Suprapubic skin (tissue), 4 donors: Measurements from ENCODE around the gene KRT85. TPM values are rescaled to one million over a fixed set of nuclear protein-coding genes. Genes with fewer than 3 reads are reported as not detected.

ENCODE experiments used
- DNase-seq, 2 donors: peaks; one replicate each; pipeline ENCODE4 v3.0.0-alpha.2; 2019; ENCODE audit warnings: low spot score in 2 of 2
- H3K27ac ChIP-seq: fragments of 200-600 bp; sonication (generic); one replicate; pipeline ENCODE4 v1.5.1; 2019
- H3K27me3 ChIP-seq: fragments of 200-600 bp; sonication (generic); one replicate; pipeline ENCODE4 v1.5.1; 2019
- H3K36me3 ChIP-seq: fragments of 200-600 bp; sonication (generic); one replicate; pipeline ENCODE4 v1.5.1; 2019
- H3K4me1 ChIP-seq: fragments of 200-600 bp; sonication (generic); one replicate; pipeline ENCODE4 v1.5.1; 2019
- H3K4me3 ChIP-seq: fragments of 200-600 bp; sonication (generic); one replicate; pipeline ENCODE4 v1.5.1; 2019; ENCODE audit warnings: mild to moderate bottlenecking
- H3K9me3 ChIP-seq: fragments of 200-600 bp; sonication (generic); one replicate; pipeline ENCODE4 v1.5.1; 2019
- EP300 ChIP-seq: sonication (generic); formaldehyde crosslinking; IDR thresholded peaks from one replicate; pipeline ENCODE4 v1.6.1; 2017; ENCODE audit warnings: antibody characterized with exemption
- POLR2A ChIP-seq, 2 donors: fragments of 450-650 bp; IDR thresholded peaks; one replicate each; pipeline ENCODE4 v1.6.1; 2017; ENCODE audit warnings: antibody characterized with exemption in 2 of 2, mild to moderate bottlenecking in 2 of 2, moderate library complexity in 2 of 2
- POLR2AphosphoS5 ChIP-seq, 3 donors: sonication (generic); formaldehyde crosslinking; IDR thresholded peaks; one replicate each; pipeline ENCODE4 v1.6.1; 2017; ENCODE audit warnings: antibody characterized with exemption in 3 of 3
- WGBS: methylation state at CpG from one replicate; pipeline ENCODE4 v1.1.5; 2018; 5-methylcytosine and 5-hydroxymethylcytosine counted together
- total RNA-seq, 4 donors: library from RNA; depleted of rRNA; stranded (reverse); fragments of >200 nt; gene quantifications; one replicate each; pipeline ENCODE4 v1.1.0, GENCODE V29; 2016
- TF ChIP-seq, protein P1 (sequence below), 2 donors: fragments of 200-600 bp in 1 of 2; fragments of 450-650 bp in 1 of 2; sonication (generic) in 1 of 2; IDR thresholded peaks; one replicate each; pipeline ENCODE4 v1.5.1; 2016 to 2019; ENCODE audit warnings: antibody characterized with exemption in 2 of 2, mild to moderate bottlenecking in 1 of 2, moderate library complexity in 1 of 2

Gene KRT85
- total RNA-seq, 4 donors from 2014 or later: 4.2 to 766 (median 96.1) TPM

DNA sequence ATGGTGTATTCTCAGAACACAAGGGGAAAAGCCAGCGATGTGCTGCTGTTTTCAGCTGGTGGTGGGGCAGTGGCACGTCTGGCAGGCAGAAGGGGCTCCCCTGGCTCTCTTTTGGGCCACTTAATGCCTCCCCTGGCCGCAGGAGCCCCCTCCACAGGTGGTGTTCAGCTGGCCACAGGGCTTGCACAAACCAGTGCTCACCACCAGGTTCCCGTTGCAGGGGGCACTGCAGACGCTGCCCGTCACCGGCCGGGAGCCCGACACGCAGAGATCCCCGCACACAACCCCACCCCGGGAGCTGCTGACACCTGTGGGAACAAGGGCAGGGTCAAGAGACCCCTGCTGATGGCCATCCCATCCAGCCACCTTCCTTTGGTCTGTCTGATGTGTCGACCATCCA, 52.8 kb downstream of the KRT85 start:
- DNase-seq: peak in 1 of 2 donors; percentile 64
- Histone ChIP-seq H3K9me3 (no peaks in the 10 kb centered on the region), H3K27ac (no peak overlapping the region), H3K27me3 (peaks cover 41% of the 10 kb centered on the region), H3K4me3 (no peak overlapping the region), H3K36me3 (no peaks in the 10 kb centered on the region), H3K4me1 (no peaks in the 10 kb centered on the region)
- 91% methylated on average over 13 of the region's 13 CpGs for WGBS
- TF ChIP-seq POLR2AphosphoS5 (IDR thresholded peaks at IDR 0.05) (no peak), POLR2A (IDR thresholded peaks at IDR 0.05) (no peak)

DNA sequence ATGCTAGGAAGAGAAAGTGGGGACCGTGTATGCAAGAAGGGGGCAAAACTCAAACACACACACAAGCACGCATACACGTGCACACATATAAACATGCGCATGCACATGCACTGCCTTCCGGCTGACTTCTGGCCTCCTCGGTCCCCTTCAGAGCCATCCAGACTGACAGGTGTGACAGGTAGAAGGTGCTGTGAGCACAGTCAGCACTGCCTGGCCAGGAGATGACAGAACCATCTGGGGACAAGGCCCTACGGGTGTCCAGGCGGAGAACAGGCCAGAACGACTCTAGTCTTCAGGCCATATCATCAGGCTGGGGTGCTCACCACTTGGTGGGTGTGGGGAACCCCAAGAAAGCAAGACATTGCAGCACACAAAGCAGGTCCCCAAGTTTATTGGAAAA, 53.4 kb downstream of the KRT85 start:
- TF ChIP-seq POLR2A (IDR thresholded peaks at IDR 0.05) (no peak), POLR2AphosphoS5 (IDR thresholded peaks at IDR 0.05) (no peak), EP300 (no peak)
- TF ChIP-seq, protein P1, sequence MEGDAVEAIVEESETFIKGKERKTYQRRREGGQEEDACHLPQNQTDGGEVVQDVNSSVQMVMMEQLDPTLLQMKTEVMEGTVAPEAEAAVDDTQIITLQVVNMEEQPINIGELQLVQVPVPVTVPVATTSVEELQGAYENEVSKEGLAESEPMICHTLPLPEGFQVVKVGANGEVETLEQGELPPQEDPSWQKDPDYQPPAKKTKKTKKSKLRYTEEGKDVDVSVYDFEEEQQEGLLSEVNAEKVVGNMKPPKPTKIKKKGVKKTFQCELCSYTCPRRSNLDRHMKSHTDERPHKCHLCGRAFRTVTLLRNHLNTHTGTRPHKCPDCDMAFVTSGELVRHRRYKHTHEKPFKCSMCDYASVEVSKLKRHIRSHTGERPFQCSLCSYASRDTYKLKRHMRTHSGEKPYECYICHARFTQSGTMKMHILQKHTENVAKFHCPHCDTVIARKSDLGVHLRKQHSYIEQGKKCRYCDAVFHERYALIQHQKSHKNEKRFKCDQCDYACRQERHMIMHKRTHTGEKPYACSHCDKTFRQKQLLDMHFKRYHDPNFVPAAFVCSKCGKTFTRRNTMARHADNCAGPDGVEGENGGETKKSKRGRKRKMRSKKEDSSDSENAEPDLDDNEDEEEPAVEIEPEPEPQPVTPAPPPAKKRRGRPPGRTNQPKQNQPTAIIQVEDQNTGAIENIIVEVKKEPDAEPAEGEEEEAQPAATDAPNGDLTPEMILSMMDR (IDR thresholded peaks at IDR 0.05): no peak
- Histone ChIP-seq H3K4me3 (no peak overlapping the region), H3K4me1 (peaks cover 1% of the 10 kb centered on the region), H3K36me3 (no peaks in the 10 kb centered on the region), H3K9me3 (no peaks in the 10 kb centered on the region), H3K27ac (no peak overlapping the region), H3K27me3 (peaks cover 43% of the 10 kb centered on the region)
- WGBS: 88% methylated on average over 7 of the region's 9 CpGs
- DNase-seq: peak; percentile 36 to 58

DNA sequence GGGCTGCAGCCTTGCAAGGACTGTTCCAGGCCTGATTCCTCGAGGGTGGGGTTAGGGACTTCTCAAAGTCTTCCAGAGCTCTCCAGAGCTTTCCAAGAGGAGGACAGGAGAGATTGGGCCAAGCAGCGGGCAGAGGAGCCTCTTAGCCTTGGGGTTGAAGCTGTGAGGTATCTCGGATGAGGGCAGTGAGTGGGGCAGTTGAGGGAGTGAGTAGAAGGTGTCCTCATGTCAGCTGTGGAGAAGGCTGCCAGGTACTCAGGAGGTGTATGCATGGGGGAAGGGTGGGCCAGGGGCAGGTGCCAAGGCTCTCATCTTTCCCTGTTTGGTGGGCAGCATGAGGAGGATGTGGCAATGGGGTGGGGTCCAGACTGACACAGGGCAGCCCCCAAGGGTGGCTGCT, 53.8 kb downstream of the KRT85 start:
- Histone ChIP-seq H3K36me3 (no peaks in the 10 kb centered on the region), H3K4me3 (no peak overlapping the region), H3K27ac (no peak overlapping the region), H3K27me3 (peaks cover 40% of the 10 kb centered on the region), H3K9me3 (no peaks in the 10 kb centered on the region), H3K4me1 (peaks cover 6% of the 10 kb centered on the region)
- peak in 1 of 2 donors; percentile 70 for DNase-seq
- 81% methylated on average over 3 of the region's 3 CpGs for WGBS
- TF ChIP-seq POLR2A (IDR thresholded peaks at IDR 0.05) (no peak), EP300 (no peak), POLR2AphosphoS5 (IDR thresholded peaks at IDR 0.05) (no peak)
- TF ChIP-seq, protein P1 (IDR thresholded peaks at IDR 0.05): no peak

DNA sequence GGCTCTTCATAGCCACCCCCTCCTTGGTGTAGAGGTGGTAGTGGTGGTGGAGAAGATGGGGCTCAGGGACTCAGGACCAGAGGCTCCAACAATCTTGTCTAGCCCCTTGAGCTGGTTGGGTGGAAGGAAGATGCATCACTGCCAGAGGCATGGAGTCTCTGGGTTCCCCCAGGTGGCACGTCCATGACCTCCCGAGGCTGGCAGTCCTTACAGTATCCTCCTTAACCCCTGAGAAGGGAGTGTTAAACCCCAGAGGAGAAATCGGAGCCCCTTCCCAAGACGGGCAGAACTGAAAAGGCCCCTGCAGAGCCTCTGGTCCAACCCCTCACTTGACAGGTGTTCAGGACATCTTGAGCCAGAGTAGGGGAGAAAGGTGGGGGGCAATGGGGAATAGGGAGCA, 55.2 kb downstream of the KRT85 start:
- Histone ChIP-seq H3K36me3 (no peaks in the 10 kb centered on the region), H3K9me3 (no peaks in the 10 kb centered on the region), H3K27ac (no peak overlapping the region), H3K4me1 (peaks cover 13% of the 10 kb centered on the region), H3K4me3 (no peak overlapping the region), H3K27me3 (peaks cover 50% of the 10 kb centered on the region)
- WGBS: 88% methylated on average over 4 of the region's 4 CpGs
- peak; percentile 34 to 38 for DNase-seq
- TF ChIP-seq, protein P1 (IDR thresholded peaks at IDR 0.05): no peak
- TF ChIP-seq POLR2A (IDR thresholded peaks at IDR 0.05) (no peak), EP300 (no peak), POLR2AphosphoS5 (IDR thresholded peaks at IDR 0.05) (no peak)

DNA sequence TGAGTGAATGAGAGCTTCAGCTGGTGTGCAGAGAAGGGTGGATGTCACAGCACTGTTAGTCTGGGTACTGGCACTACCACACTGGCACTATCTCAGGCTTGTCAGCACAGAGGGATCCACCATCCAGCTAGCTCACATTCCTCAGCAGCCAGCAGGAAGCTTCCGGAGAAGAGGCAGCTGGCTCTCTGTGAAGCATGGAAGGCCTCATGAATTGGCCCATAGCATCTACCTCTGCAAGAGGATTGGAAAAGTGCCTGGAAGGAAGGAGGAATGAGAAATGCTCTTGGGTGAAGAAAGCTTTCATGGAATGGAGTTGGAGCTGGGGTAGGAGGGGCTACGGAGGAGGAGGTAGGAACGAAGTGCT, 56.0 kb downstream of the KRT85 start:
- Histone ChIP-seq H3K4me1 (peaks cover 13% of the 10 kb centered on the region), H3K36me3 (no peaks in the 10 kb centered on the region), H3K27me3 (peaks cover 53% of the 10 kb centered on the region), H3K9me3 (no peaks in the 10 kb centered on the region), H3K27ac (no peak overlapping the region), H3K4me3 (no peak overlapping the region)
- TF ChIP-seq, protein P1 (IDR thresholded peaks at IDR 0.05): no peak
- DNase-seq: peak in 1 of 2 donors; percentile 14
- 77% methylated on average over 3 of the region's 3 CpGs for WGBS

DNA sequence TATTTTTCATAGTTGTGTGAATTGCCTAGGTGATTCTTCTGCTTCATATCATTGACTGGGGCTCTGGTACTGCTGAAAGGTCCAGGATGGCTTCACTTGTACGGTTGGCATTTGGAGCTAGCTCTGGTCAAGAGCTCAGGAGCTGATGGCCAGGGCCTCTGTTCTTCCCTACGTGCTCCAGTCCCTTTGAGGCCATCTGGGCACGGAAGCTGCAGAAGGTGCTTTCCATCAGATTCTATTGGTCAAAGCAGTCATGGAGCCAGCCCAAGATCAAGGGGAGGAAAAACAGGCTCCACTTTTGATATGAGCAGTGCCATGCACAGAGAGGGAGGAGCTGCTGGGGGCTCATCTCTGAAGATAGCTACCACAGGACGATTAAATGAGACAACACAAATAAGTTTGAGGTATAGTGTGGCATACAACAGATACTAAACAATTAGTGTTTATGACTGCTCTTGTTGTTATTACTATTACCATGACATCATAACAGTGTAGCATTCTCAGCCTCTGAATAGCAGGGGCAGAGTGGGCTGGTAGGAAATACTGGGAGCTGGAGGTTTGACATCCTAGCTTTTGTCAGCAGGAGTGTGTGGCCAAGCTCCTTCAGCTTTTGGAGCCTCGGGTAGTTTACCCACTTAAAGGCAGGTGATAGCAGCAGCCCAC, 56.5 kb downstream of the KRT85 start:
- no peak overlapping the region for H3K27ac ChIP-seq
- peak in 1 of 2 donors; percentile 30 for DNase-seq
- 86% methylated on average over 5 of the region's 5 CpGs for WGBS
- TF ChIP-seq, protein P1 (IDR thresholded peaks at IDR 0.05): no peak
- no peak for TF ChIP-seq POLR2A (IDR thresholded peaks at IDR 0.05)
- no peak for TF ChIP-seq EP300
- TF ChIP-seq POLR2AphosphoS5 (IDR thresholded peaks at IDR 0.05): no peak
- no peaks in the 10 kb centered on the region for H3K9me3 ChIP-seq
- H3K4me3 ChIP-seq: no peak overlapping the region
- H3K36me3 ChIP-seq: no peaks in the 10 kb centered on the region
- peaks cover 53% of the 10 kb centered on the region for H3K27me3 ChIP-seq
- peaks cover 13% of the 10 kb centered on the region for H3K4me1 ChIP-seq
